Right ventricle myocardium inferior (tissue), 1 donor: ENCODE data around the gene SMOC1. TPM values are rescaled to one million over a fixed set of nuclear protein-coding genes. Genes with fewer than 3 reads are reported as not detected.

ENCODE experiments used
- ATAC-seq: fragments of 200-7000 bp; cut with Tn5 transposase; one replicate; pipeline ENCODE4 v1.9.1; 2020; ENCODE audit warnings: mild to moderate bottlenecking, moderate library complexity
- DNase-seq: peaks from one replicate; pipeline ENCODE4 v3.0.0; 2021; ENCODE audit errors: missing footprints
- intact Hi-C: fragments of 100-400 bp; cut with DNase I; formaldehyde crosslinking; loops from one replicate; pipeline ENCODE4 v1.11.0; 2022
- total RNA-seq: library from RNA; stranded (reverse); fragmentation: NEBNext Ultra II Directional; extraction: Animal tissue kit (Norgen Biotek cat#: 25700); gene quantifications from one replicate; pipeline ENCODE4 v1.2.1, GENCODE V29; 2021
- donor health status: DM: no; HTN: yes; CAD: no; lungs with severe emphysema.

The SMOC1 gene
- total RNA-seq, 1 donor from 2014 or later = 1.2 TPM

DNA sequence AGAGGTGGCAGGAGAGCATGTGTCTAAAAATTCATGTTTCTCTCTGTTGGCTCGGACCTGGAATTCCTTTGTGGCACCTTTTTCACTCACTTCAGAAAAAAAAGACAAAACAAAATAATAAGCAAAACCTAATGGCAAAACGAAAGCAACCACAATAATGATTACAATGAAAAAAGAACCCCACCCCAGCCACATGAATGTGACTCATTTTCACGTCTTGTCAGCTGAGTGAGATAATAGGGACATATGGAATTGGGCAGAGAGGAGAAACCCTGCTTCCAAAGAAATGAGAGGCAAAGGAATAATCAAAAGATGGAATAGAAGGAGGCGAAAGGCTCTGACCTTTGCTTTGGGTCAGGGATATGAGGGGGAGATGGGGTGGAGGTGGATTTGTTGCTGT, 166.1 kb downstream of the SMOC1 start:
- ATAC-seq (no peak), DNase-seq (no peak)
- intact Hi-C loops = loop anchor here (5.0 to 10.0 kb wide), 2 partner anchors 667 to 769 kb away; no protein-coding TSS in a partner anchor

DNA sequence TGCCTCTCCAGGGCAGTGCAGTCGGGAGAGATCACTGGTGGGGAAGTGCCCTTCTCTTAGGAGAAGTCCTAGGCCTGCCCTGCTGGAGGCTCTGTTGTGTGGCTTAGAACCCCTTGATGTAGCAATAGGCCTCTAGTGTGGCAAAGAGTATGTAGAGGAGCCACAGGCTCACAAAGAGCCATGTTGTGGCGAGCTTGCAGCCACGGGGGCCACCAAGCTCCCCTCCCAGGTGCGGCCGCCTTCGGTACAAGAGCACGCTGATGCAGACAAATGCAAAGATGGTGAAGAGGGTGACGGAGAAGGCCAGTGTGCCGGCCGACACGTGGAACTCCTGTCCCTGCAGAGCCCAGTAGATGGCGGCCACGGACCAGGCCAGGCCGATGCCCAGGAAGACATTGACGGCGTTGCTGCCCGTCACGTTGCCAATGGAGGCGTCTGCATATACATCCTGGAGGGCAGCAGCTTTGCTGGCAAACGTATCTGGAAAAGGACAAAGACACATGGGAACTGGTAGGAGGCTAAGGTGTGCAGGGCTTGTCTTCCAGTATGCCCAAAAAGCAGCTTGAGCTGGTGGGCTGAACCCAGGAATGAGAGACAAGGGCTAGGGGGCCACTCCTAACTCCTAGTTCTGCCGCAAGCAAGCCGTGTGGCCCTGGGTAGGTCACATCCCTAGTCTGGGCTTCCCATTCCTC, 166.8 kb downstream of the SMOC1 start:
- intact Hi-C loops = loop anchor here (5.0 to 10.0 kb wide), 2 partner anchors 666 to 769 kb away; no protein-coding TSS in a partner anchor

DNA sequence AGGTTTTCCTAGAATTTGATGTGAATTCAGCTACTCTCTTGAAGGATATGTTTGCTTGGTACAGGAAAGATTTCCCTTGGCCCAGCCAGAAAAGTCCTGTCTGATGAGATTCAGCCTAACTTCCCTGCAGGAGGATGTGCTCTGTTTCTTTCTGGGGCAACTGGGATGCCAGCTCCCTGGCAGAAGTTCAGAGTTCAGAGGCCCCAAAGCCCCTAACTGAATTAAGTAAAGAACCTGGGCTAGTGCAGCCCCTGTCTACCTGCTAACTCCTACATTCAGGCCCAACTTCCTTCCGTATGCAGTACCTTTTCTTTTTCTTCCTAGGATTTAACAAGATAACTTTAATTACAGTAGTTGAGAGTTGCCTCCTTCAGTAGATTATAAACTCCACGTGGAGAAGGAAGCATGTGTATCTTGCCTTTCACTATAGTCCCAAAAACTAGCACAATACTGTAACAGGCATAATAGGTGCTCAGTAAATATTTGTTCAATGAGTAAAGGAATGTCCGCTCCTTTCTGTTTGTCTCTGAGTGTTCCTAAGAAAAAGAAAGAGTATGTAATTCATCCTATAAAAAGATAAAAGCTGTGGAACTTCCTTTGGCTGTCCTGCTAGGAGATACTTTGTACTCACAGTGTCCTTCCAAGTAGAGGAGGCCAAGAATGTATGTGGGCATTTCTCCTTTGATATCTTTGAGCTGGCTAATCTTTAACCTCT, 168.5 kb downstream of the SMOC1 start:
- DNase-seq (no peak), ATAC-seq (no peak)
- intact Hi-C loops = loop anchor here (5.0 to 10.0 kb wide), 2 partner anchors 665 to 767 kb away; no protein-coding TSS in a partner anchor

More for the DNA sequence above, 166.8 kb downstream of the SMOC1 start:
- ATAC-seq (peak; percentile 71), DNase-seq (peak; percentile 81)

DNA sequence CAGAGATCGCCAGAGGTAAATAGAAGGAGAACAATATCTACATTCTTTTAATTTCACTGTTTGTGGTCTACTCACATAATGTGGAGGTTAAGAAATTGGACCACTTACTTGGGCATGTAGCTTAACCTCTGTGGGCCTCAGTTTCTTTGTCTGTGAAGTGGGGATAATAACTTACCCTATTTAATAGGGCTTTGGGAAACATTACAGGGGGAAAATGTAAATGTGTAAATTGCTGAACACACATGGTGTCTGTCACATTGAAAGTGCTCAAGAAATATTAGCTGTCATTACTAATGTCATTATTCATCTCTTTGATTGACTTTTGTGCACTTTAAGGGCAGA, 169.1 kb downstream of the SMOC1 start:
- no peak for ATAC-seq
- intact Hi-C loops = loop anchor here (5.0 to 10.0 kb wide), 2 partner anchors 664 to 767 kb away; no protein-coding TSS in a partner anchor
- no peak for DNase-seq

DNA sequence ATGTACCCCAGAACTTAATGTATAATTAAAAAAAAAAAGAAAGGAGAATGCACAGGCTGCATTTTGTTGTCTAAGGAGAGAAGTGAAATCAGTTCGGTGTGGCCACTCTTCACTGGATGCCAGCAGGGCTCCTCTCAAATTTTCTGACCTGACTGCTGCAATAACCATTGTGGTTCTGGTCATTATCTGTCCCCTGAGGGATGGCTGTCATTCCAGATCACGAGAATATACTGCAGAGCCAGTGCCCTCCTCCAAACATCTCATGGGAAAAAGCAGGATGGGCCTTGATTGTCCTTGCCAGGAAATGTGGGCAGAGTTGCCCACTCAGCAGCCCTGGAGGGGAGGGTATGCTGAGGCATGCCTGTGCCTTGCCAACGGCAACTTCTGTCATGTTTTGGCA, 170.4 kb downstream of the SMOC1 start:
- ATAC-seq (no peak), DNase-seq (no peak)
- intact Hi-C loops = loop anchor here (5.0 to 10.0 kb wide), 2 partner anchors 663 to 765 kb away; no protein-coding TSS in a partner anchor

DNA sequence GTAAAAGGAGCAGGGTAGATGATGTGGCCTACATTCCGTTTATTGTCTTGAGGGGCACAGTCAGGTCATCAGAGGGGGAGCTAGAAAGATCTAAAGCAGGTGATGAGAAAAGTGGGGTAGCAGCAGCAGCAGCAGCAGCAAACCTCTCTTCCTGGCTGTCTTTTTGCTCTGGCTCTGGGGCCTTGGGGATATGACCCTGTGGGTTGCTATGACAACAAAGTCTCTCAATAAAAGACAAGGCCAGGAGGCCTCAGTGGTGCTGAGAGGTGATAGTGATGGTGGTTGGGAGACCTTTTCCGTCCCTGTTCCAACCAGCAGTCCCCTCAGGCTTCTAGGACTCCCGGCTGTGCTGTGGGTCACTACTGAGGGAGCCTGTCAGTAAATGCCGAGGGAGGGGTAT, 170.9 kb downstream of the SMOC1 start:
- intact Hi-C loops = no loop called here
- DNase-seq = no peak
- no peak for ATAC-seq

DNA sequence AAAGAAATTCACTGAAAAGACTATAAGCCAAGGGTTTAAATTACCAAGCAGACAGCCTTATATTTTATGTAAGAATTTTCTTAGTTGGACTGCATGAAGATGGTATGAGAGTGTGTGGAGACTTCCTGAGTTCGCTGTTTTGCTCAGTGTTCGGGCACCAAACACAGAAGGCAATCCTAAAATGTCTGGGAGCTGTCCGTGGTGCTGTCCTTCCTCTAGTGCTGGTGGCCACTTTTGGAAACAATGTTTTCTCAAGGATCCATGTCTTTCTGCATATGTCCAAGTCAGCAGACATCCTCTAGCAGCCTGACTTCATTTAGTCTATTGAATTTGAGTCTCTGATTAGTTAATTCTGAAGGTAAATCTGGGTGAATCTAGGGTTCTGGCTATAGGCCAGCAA, 173.8 kb downstream of the SMOC1 start:
- ATAC-seq (no peak), DNase-seq (no peak)
- intact Hi-C loops = no loop called here

DNA sequence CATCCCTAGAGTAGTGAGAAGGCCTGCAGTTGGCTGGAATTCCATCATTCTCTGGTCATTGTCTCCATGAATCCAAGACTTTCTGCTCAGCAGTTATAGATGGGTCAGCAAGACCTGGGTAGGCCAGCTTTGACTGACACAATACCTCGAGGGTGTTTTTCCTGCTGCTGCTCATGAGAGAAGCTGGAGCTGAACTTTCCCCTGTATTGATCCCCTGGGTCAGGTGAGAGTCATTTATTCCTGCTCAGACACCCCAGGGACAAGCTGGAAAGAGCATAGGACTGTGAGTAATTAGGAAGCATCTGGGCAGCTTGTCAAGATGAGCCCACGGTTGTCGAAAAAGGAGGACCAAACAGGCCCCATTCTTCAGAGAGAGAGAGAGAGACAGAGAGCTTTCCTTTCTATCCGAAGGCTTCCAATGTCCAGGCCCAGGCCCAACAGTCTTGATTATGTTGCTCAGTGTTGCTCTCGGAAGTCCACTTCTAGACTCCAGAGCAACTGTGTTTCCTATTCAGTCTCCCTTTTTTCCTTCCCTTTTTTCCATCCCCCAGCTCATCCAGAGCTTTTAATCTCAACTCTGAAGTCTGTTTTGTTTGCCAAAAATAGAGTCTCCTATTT, 178.4 kb downstream of the SMOC1 start:
- DNase-seq (no peak), ATAC-seq (no peak)
- intact Hi-C loops = no loop called here

DNA sequence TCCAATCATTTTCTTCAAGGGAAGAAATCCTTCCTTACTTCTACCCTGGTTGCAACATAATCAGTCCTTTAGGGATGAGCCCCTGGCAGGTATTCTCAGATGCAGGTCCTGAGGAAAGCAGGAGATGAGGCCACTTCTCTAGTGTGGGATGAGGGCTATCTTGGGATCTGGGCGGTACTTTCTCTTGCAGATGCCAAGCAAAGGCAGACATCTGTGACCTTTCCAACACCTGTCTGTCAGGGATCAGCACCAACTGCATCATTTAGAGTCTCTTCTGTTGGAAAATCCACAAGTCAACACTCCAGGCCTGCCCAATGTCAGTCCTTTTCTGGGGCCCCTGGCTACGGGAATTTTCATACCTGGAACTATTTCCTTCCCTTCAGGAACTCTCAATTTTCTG, 180.3 kb downstream of the SMOC1 start:
- no peak for DNase-seq
- ATAC-seq = no peak
- intact Hi-C loops = no loop called here

DNA sequence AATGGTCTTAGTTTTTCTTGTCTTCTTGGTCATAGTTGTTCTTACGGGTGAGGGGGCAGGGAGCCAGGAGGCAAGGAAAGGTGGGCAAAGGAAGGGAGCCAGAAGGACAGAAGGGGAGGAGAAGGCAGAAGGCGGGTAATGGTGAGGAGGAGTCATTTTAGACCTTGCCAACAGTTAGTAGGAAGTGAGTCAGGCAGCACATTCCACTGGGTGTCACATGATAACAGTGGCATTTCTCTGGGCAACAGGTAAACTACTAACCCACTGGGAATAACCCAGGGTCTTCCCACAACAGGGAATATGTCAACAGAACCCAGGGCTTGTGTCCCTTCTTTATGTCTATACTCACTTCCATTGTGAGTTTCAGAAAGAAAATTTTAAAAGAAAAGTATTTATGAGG, 181.9 kb downstream of the SMOC1 start:
- intact Hi-C loops = no loop called here
- no peak for ATAC-seq
- no peak for DNase-seq

DNA sequence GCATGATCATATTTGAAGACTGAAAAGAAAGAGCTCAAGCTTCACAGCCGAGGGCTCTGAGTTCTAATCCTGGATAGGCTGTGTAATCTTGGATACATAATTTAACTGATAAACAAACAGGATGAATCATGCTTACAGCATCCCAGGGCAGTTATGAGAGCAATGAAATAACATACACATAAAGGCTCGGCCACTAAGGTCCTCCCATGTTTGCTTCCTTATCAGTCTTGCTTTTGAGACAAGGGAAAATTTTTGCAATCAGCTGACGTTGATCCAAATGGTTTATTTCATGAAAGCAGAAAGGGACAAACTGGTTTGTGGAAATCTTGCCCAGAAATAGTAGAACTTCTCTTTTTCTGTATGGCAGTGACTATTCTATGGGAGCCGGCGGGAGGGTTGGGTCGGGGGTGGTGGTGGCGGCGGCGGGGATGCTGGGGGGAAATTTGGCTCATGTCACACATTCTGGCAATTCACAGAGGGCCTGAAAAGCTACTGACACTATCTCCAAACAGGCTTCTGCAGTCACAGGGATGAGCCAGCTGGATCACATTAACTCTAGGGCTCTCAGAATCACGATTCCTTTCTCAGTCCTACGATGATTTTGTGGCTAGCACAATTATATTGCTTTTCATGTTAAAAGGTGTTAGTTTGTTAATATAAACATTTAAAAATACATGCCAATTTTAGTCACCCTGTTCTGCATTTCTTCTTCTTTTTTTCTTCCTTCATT, 185.1 kb downstream of the SMOC1 start:
- DNase-seq = no peak
- ATAC-seq = no peak
- intact Hi-C loops = no loop called here

DNA sequence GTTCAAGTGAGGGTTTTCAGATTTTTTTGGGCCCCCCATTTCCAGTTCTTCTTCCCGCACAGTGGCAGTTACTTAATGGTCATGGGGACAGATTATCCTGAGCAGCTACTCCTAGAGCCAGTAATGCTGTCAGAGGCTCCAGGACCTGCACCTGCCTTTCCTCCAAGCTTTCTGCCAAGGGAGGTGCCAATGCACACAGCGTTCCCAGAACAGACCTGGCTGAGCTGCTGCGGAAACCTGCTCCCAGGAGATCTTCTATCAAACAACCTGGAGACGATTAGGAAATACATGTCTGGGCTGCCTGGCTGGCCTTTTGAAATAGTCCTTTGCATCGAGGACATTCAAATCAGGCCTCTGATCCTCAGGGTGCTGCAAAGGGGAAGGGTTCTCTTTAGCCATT, 188.6 kb downstream of the SMOC1 start:
- DNase-seq (no peak), ATAC-seq (no peak)
- intact Hi-C loops = no loop called here

DNA sequence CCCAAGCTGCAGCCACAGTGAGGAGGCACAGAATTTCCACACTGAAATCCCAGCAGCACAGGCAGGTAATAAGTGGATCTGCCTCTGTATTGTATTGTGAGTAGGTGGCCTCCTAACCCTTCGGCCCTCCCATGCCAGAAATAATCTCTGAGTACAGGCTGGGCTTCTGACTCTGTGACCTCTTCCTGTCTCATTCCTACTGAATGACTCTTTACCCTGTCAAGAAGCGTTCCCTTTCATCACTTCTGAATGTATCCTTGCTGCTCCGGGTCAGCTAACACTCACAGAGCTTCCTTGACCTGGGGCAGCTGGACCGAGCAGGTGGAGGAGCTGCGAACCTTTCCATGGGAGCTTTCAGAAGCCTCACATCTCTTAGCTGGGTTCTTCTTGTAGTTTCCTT, 190.0 kb downstream of the SMOC1 start:
- intact Hi-C loops = no loop called here
- DNase-seq (no peak), ATAC-seq (no peak)

DNA sequence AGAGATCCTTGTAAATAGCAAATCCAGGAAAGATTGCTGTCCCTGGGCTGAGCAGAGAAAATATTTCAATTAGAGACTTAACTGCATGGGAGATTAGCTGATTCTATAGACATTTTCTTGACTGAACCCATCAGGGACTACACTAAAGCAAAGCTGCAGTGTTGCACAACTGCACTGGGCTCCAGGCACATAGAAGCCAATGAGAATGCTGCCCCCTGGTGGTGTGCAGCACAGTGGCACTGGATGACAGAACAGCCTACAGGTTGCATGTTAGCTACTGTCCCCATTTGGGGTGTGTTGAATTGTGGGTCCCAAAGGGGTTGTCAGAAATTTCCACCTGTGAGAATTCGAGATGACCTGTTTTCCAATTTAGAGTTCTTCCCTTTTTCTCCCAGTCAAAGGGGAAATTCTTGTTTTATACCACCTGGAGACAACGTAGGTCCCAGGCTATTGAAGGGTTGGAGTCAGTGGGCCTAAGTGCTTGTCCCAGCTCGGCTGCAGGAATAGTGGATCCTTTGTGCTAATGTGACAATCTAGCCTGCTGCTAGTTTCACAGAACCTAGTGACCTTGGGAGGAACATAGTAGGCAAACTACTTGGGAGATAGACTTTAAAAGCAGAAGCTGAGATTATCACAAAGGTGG, 194.8 kb downstream of the SMOC1 start:
- no peak for ATAC-seq
- no peak for DNase-seq
- intact Hi-C loops = no loop called here

DNA sequence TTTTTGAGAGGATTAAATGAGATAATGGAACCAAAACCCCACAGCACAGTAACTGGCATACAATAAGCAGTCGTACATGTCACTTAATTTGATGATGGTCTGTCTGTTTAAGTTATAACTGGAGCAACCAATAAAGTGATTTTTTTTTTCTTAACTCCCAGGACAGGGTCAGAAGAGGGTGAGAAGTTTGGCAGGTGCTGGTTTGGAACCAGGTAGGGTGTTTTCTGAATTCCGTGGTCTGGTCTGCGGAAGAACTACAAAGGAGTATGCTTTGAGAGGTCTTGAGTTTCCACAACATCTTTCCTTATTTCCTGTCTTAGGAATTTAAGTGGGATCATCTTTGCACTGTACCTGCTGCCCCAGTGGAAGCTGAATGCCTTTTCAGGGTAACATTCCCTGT, 197.8 kb downstream of the SMOC1 start:
- ATAC-seq = no peak
- intact Hi-C loops = no loop called here
- no peak for DNase-seq

DNA sequence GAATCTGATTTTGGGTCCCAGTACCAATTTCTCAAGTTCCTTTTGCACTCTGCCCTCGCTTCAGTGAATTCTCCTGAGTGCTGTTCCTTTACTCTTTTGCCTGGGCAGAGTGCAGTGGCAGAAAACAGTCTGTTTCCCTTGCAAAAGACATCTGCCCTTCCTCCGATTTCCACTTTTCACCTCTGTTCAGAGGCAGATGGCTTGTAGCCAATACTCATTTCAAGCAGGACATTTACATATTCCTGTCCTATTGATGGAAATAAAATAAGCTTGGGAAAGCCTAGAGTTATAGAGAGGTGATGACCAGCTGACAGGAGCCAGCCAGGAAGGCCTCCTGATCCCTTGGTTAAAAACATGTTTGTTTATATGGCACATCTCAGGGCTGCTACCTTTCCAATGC, 198.5 kb downstream of the SMOC1 start:
- intact Hi-C loops = no loop called here
- ATAC-seq (no peak), DNase-seq (no peak)

DNA sequence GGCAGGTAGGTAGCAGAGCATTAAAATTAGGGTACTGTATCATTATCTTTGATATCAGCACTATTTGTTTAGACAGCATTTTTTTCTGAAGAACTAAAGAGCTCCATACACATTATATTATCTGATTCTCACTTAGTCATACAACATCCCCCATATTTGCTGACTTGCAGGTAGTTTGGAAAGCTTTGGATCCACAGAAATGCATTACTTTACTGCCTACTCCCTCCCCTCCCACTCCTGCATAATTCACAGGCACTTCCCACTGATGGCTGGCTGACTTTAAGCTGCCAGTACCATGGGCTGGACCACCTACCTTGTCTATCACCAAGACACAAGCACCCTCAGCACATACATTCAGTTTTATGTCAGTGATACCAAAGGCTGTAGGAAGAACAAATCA, 199.1 kb downstream of the SMOC1 start:
- DNase-seq = no peak
- intact Hi-C loops = no loop called here

DNA sequence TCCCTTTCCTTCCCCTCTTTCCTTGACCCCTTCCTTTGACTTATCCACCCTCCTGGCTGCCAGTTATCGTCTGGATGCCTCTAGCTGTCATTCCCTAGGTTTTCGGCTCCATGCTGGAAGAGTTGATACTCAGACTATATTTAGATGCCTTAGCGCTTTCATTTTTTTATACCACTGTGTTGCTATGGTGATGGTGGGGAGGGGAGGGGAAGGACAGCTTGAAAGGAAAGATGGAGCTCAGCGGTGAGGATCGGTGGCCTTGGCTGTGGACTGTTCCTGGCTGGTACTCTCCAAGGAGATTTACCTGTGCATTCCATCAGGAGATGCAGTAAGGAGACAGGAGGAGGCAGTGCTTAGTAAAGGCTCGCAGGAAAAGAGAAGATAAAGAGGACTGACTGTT, 200.9 kb downstream of the SMOC1 start:
- intact Hi-C loops = no loop called here
- ATAC-seq = no peak
- no peak for DNase-seq

More for the DNA sequence above, 199.1 kb downstream of the SMOC1 start:
- no peak for ATAC-seq
